Skin of body (tissue), 2 donors: ENCODE data around the gene MINDY3. TPM values are rescaled to one million over a fixed set of nuclear protein-coding genes. Genes with fewer than 3 reads are reported as not detected.
A peak's percentile ranks its signal among the peaks of the same experiment; 100 is the strongest.
"Not testable (repeated sequence)": the region's sequence is repeated elsewhere in the genome, so short reads cannot be mapped to it uniquely, and the experiment has no call there.

Experiments
- DNase-seq: peaks from one replicate; lab custom pipeline; 2025; lab: John Stamatoyannopoulos, UW
- total RNA-seq: library from RNA; depleted of rRNA; stranded (reverse); fragments of >200 nt; gene quantifications from one replicate; pipeline ENCODE4 v1.2.3, GENCODE V29; 2014

MINDY3 gene
- total RNA-seq, 1 donor from 2014 or later, result 34.6 TPM

DNA sequence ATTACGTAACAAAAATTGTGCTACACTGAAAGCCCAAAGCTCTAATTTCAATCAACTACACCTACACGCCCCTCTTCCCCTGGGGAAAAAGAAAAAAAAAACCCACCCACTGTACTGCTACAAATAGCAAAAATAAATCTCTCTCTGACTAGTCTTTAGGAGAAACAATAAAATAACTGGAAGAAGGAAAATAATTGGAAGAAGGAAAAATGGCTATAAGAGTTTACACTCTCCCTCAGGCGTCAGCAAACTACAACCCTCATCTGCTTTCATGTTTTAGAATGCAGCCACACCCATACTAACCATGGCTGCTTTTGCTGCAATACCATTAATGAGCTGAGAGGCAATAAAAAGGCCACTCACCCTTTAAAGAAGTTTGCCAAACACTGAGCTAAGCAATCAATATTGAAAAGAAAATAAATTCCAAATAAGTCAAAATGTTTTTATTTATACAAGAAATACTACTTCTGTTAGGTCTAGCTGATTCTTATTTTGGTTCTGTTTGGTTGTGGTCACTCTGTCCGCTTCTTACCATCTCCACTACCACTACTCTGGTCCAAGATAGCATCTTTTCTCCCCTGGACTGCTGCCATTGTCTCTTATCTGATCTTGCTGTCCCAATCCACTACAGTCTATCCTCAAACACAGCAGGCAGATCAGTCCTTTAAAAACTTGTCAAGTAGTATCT lies 3.8 kb downstream of the MINDY3 start:
- no peak for DNase-seq

DNA sequence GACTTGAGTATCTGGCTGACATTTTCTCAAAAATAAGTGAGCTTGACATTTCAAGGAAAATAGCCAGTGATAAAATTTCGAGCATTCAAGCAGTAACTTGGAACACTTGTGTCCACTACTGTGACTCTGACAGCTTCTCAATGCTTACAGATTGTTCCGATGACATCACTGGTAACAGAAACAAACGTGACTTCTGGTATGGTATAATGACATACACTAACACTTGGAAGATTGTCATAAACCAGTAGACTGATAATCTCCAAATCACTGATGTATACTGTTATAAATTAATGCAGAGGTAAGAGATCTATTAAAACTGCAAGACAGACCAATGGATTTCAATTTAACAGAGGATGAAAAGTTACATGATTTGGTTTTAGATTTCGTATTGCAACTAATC lies 6.5 kb downstream of the MINDY3 start:
- no peak for DNase-seq

DNA sequence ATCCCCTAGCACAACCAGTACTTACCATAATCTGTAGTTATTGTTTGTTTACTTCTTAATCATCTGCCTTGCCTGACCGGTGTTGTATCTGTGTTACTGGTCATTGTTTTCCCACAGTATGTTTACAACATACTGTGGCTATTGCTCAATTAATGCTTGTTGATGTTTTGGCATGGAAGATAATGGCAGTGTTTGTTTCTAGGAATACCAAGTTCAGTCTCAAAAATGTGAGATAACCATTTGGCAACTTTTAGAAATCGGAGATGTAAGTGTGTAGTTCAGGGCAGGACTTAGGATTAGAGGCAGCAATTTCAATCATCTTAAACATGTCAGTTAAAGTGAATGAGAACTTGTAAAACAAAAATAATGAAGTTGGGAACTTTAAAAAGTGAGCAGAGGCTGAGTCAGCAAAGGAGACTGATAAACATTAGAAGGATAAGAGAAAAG lies 8.2 kb downstream of the MINDY3 start:
- DNase-seq, result no peak

DNA sequence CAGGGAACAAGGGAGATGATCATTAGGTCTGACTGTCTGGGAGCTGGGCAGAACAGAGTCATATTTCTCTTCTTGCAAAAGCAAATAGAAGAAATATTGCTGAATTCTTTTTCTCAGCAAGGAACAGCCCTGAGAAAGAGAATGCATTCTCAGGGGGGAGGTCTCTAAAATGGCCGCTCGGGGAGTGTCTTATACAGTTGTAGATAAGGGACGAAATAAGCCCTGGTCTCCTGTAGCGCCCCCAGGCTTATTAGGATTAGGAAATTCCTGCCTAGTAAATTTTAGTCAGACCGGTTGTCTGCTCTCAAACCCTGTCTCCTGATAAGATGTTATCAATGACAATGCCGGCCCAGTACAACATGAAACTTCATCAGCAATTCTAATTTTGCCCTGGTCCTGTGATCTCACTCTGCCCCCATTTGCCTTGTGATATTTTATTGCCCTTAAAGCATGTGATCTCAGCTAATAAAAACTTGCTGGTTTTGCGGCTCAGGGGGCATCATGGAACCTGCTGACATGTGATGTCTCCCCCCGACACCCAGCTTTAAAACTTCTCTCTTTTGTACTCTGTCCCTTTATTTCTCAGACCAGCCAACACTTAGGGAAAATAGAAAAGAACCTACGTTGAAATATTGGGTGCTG lies 9.8 kb downstream of the MINDY3 start:
- DNase-seq, result not testable (repeated sequence)

DNA sequence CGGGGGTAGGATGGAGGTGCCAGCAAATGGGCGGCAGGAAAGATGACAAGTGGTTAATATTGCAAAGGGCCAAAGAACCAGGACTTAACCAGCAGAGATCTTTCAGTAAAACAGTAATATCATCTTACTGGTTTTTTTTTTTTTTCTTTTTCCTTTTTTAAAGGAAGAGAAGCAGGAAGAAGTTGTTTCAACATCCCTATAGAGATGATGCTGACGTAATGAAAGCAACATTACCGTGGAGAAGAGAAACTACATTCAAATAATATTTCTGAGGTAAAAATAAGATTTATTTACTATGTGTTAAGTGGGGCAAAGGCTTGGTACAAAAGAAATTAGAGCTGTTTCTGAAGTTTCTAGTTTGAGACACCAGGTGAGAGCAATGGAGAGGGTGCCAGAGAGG lies 11.0 kb downstream of the MINDY3 start:
- DNase-seq, result no peak

DNA sequence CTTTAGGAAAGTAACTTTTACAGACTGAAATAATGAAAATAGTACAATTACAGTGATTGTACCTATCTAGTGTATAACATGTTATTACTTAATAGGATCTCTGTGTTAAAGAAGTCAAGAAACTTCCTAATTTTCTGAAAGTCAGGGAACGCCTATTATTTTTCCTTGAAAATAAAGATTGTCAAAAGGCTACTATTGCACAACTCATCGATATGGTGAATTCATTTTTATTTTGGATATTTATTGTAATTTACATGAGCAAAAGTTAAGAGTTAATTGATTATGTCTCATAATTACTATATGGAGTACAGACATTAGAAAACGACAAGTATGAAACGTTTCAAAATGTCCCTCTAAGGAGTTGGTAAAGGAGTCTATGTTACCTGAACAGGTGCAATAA lies 12.8 kb downstream of the MINDY3 start:
- DNase-seq, result no peak

DNA sequence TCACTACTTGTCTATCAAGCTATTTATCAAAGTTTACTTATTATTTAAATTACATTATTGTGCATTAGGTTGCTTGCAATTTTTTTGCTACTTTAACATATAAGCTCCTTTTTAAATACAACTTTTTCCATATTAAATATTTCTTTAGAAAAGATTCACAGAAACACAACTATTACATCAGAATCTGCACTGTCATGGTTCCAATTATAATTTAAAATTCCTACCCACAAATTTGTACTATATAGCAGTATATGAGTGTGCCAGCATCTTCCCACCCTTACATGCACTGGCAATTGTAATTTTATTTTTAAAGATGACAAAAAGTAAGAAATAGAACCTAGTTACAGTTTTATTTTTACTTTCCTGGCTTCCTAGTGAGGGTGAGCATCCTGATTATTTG lies 15.8 kb downstream of the MINDY3 start:
- DNase-seq, result no peak

DNA sequence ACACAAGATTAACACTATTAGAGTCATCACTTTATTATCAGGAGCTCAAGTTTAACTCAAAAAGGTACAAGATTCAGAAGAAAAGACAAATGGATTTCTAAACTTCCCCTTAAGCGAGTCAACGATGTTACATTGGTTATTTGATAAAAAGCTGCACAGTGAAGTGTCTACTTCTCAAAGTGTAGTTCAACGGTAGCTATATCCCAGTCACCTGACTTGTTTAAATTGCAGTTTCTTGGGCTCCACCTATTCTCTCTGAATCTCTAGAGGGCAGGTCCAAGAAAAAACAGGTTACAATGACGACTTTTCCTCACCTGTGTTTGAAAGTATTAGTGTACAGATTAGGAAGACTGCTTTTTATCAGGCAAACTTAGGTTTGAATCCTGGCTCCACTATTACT lies 16.6 kb downstream of the MINDY3 start:
- DNase-seq, result no peak

DNA sequence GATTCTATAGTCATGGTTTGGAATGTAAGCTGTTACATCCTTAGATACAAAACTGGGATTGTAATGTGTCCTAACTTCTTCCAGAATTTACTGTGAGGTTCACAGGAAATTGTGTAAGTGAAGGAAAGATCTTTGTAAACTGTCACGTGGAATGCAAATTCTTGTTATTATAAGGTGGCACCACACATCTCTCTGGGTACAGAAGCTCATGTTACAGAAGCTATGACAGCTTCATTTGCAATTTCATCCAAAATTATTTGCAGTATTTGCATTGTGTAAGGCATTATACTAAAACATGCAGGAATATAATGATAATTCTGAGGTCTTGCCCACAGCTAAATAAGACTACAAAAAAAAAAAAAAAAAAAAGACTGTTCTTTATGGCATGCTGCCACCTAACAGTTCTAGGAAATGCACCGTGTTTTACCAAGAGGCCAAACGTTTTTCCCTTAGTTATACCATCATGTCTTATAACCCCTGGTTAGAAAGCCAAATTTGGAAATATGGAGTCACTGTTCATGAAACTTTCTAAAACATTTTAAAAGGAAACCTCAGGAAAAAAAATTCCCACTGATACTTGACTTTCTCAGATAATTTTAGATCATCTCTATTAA lies 17.6 kb downstream of the MINDY3 start:
- DNase-seq, result no peak

DNA sequence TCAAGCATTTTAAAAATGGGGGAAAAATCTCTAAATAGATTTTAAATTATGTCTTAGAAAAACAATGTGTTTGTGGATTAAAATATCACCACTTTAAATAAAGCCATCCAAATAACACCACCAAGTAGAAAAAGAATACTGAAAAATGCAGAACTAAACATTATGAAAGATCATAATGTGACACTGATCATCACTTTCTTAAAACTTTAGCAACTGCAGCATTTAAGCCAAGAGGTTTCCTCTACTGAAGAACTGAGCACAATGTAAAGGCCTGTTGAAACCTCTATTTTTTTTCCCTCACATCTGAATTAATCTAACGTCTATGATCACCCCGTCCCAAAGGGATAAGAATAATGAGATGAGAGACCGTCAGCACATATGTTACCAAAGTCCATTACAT lies 18.6 kb downstream of the MINDY3 start:
- no peak for DNase-seq

DNA sequence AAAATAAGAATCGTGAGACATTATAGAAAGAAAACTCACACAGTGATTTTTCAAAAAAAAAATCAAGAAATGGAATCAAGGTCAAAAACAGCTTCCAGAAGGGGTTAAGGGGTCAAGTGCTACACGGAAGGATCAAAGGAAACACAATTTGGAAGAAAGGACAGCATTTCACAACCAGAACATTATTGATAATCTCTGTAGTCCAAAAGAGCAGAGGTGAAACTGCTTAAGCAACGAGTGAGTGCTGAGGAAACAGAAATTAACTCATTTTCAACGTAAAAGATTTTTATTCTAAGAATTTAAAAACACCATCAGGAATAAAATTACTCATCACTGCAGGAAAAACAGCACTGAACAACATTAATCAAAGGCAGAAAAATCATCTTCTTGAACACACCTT lies 23.5 kb downstream of the MINDY3 start:
- DNase-seq, result no peak

DNA sequence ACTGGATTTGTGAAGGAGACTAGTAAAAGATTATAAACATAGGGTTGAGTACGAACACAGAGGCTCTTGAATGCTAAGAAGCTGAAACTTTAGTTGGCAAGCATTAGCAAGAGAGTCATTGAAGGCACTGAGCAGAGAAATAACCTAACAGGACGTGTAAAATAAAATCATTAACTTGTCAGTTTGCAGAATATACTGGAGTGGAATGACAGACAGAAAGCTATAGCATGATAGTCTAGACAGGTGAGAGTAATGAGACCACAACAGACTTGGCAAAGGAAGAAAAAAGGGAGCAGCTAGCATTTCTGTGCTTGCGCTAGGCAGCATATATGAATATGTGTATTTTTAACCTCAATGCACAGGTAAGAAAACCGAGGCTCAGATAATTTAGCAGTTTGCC lies 30.8 kb downstream of the MINDY3 start:
- DNase-seq, result no peak

DNA sequence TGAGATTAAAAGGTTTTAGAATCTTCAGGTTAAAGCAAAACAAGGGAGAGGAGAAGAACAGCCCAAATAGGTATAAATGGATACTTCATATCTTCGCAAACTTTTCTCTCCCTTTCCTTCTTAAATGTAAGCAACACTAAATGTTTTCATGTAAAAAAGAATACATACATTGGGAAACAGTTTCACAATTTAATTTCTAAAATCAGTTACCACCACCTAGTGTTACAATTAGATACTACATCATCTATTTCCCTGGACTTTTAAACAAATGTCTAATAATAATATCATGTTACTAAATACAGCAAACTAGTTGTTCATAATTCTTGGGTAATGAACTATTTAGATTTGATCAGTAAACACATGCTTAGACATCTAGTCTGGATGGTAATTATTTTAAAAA lies 35.8 kb downstream of the MINDY3 start:
- DNase-seq, result peak; percentile 7

DNA sequence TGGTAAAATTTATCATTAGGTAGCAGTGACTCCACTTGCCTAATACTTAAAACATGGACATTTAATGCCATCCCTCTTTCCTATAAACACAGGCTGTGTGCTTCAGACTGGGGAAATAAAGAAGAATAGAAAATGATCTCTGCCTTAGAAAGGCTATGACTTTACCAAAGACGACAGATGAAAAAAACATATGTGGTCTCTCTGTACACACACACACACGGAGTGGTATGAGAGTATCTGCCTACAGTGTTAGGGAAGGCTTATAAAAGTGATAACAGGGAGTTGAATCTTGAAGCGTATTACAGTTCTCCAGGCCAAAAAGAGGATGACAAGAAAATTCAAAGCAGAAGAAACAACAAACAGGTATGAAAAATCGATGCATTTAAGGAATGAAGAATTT lies 38.2 kb downstream of the MINDY3 start:
- no peak for DNase-seq

DNA sequence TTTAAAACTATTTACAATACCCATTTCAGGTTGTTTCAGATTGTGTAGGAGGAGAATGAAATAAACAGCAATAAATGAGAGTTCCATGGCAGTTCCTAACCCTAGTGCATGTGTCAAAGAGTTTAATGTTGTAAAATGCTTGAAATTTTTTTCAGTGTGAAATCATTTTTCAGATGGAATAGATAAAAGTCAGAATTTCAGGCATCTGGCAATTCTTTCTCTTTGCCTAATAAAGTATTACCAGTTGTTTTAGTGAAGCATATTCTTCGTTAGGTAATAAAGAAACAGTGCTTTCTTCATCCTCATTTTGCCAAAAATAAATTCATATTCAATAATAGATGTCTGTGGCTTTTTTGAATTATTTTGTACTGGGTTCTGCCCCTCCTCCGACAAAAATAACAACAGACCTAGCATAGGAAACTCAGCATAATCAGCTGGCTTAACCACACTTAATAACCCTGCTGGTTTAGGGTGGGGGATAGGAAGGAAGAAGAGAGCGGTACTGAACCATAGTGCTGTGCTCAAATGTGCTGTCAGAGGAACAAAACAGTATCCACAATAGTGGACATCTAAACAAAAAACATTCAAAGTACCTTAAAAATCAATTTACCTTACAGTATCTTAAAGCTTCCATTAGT lies 39.1 kb downstream of the MINDY3 start:
- DNase-seq, result peak; percentile 25

DNA sequence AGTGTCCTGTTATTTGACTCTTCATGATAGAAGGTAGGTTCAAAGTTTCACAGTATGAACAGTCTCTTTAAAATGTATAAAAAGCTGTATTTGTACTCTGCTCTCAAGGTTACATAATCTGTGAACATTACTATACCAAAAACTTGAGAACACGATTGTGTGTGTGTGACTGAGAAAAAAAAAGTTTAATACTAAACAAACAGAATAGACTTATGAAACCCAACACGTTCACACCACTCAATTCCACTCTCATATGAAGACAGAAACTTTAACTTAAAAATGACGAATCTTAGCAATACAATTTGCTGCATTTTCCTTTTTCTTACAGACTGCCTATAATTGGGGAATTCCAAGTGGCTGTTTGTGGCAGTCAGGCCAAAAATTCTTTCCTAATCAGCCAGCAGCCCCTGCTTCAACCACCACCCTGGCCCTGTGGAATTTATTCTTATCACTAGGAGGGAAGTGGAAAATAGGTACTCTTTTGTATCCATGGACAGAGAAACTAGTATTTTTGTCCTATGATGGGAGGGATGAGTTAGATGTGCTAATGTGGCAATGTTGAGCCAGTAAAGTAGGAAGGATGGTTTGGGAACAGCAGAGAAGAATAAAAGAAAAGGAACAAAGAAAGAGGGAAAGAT lies 42.8 kb downstream of the MINDY3 start:
- DNase-seq, result no peak

DNA sequence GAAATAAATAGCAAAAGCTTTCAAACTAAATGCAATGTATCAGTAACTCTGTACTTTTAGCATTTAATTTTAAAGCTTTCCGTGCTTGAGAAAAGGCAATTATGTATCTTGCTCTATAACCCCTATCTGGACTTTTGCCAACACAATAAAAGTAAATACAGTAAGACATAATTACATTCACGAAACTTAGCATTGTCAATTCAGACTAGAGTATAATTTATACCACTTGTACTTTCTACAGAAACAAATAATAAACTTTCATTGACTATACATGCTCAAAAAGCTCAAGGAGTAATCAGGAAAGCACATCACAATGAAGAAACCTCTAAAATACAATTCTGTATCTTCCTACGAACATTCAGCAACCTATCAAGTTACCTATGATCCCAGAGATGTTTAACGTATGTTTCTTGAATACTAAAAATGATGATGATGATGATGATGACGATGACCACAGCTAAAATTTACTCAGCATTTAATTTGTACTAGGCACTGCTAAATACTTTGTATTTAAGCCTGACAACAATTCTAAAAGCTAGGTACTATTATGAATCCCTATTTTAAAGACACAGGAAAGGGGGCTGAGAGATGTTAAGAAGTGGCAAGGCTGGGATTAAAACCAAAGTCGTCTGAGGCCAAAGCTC lies 44.9 kb downstream of the MINDY3 start:
- DNase-seq, result no peak

DNA sequence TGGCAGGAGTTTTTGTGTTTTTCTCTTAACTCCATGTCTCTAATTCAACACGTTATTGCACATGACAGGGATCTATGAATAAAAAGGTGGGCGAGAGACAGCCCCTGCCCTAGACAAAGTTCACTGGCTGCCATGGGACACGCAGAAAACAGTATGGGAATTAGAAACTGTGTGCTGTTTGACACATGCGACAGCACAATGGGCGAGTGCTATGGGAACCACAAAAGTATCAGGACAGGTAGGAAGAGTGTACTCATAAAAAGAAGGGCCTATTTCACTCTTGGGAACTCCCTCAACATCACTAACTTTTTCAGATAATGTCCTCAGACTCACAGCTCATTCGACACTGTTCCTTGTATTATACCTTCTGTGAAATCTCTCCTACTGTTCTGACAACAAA lies 45.7 kb downstream of the MINDY3 start:
- DNase-seq, result no peak

DNA sequence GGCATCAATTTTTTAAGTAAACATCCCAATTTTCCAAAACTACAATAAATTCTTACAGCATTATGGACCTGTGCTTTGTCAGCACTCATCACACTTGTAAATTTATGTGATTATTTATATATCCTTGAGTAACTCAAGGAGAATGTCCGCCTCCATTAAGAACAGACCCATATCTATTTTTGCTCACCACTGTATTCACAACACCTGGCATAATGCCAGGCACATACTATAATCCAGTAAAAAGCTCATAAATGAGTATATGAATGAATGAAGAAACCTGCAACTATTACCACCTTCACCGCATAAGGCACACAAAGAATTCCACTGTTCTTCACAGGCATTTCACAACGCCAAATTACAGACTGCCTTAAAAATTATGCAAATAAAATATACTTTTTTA lies 46.9 kb downstream of the MINDY3 start:
- DNase-seq, result no peak

DNA sequence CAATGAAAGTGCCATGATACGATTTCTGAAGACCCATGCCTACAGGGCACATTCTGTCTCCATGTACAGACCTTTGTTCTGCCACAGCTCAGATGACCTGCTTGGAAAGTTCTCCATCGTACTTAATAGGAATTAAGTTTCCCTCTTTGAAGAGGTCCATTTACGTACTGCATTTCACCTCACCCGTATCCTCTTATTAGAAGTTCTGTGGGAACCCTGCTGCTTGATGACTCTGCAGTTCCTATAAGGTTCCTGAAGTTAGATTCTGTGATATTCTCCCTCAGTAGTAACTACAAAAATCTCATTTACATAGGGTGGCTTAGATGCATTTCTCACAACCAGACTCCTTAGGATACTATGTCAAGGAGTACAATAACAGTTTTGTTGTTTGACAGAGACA lies 50.9 kb downstream of the MINDY3 start:
- DNase-seq, result no peak

DNA sequence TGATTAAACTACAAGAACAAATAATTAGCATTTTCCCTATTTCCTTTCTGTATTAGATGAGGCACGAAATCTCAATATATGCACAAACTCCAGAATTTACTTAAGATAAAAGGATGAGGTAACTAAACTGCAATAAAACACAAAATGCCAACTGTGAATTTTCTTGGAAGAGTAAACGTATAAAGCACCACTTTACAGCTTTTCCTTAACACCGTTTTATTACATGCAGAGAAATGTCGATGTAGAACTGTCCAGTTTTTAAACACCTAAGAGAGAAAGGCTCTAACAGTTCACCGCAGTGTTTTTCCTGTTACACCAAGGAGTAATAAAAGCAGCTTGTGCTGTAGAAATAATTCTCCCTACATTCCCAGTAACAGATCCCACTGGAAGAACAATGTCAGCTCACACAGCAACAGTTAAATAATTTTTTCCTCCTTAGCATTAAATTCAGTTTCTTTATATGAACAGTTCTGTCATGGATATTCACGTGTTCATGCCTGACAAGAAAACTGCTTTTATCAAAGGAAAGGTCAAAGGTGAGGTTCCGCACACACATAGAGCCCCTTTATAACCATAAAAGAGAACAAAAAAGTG lies 52.0 kb downstream of the MINDY3 start:
- DNase-seq, result no peak
